MG63 (cell line): ENCODE data around the gene DDA1. TPM values are rescaled to one million over a fixed set of nuclear protein-coding genes. Genes with fewer than 3 reads are reported as not detected.
"Not testable (repeated sequence)": the region's sequence is repeated elsewhere in the genome, so short reads cannot be mapped to it uniquely, and the experiment has no call there.

Experiments
- DNase-seq: peaks from one replicate; pipeline ENCODE4 v3.0.0-alpha.2; 2020
- H3K27me3 ChIP-seq: fragments of 250-450 bp; sonication (Bioruptor Pico); 2 replicates; pipeline ENCODE4 v1.5.1; 2020; ENCODE audit warnings: mild to moderate bottlenecking, moderate library complexity
- H3K36me3 ChIP-seq: fragments of 250-450 bp; sonication (Bioruptor Pico); 2 replicates; pipeline ENCODE4 v1.5.1; 2020; ENCODE audit warnings: mild to moderate bottlenecking, moderate library complexity
- H3K4me3 ChIP-seq: fragments of 250-450 bp; sonication (Bioruptor Pico); 2 replicates; pipeline ENCODE4 v1.5.1; 2020; ENCODE audit warnings: mild to moderate bottlenecking, moderate library complexity
- H3K9me3 ChIP-seq: fragments of 250-450 bp; sonication (Bioruptor Pico); 2 replicates; pipeline ENCODE4 v1.5.1; 2020; ENCODE audit warnings: mild to moderate bottlenecking, moderate library complexity
- total RNA-seq: library from RNA; depleted of rRNA; stranded (reverse); fragments of >200 nt; shearing (Covaris generic); gene quantifications from 2 replicates; pipeline ENCODE4 v1.2.3, GENCODE V29; 2014; ENCODE audit warnings: low replicate concordance

The DDA1 gene
- total RNA-seq, 1 experiment from 2014 or later: 9.1 TPM

- Histone ChIP-seq H3K9me3 (no peaks in the 10 kb centered on the region), H3K4me3 (peak overlapping the region; percentile 31), H3K27me3 (no peaks in the 10 kb centered on the region), H3K36me3 (peaks cover 11% of the 10 kb centered on the region)
- DNase-seq: peak; percentile 84
These were observed 26.8 kb upstream of the DDA1 start for GRCh38 chr19:17282488-17283125.

- Histone ChIP-seq H3K9me3 (no peaks in the 10 kb centered on the region), H3K27me3 (no peaks in the 10 kb centered on the region), H3K36me3 (peaks cover 7% of the 10 kb centered on the region), H3K4me3 (no peak overlapping the region)
- DNase-seq: no peak
These were observed 25.8 kb upstream of the DDA1 start for GRCh38 chr19:17283504-17283996.

- Histone ChIP-seq H3K36me3 (no peaks in the 10 kb centered on the region), H3K27me3 (no peaks in the 10 kb centered on the region), H3K9me3 (no peaks in the 10 kb centered on the region), H3K4me3 (no peak overlapping the region)
- DNase-seq: no peak
These were observed 23.8 kb upstream of the DDA1 start for GRCh38 chr19:17285415-17286135.

- no peaks in the 10 kb centered on the region for H3K9me3 ChIP-seq
- H3K27me3 ChIP-seq: no peaks in the 10 kb centered on the region
- no peak overlapping the region for H3K4me3 ChIP-seq
- DNase-seq: no peak
- H3K36me3 ChIP-seq: no peaks in the 10 kb centered on the region
These were observed 23.1 kb upstream of the DDA1 start for GRCh38 chr19:17286263-17286662.

GRCh38 chr19:17286752-17287151 is 22.6 kb upstream of the DDA1 start:
- H3K4me3 ChIP-seq: no peak overlapping the region
- H3K36me3 ChIP-seq: no peaks in the 10 kb centered on the region
- no peak for DNase-seq
- H3K27me3 ChIP-seq: no peaks in the 10 kb centered on the region
- no peaks in the 10 kb centered on the region for H3K9me3 ChIP-seq

- peak; percentile 87 for DNase-seq
- Histone ChIP-seq H3K4me3 (no peak overlapping the region), H3K27me3 (no peaks in the 10 kb centered on the region)
These were observed 19.9 kb upstream of the DDA1 start for GRCh38 chr19:17289489-17289888.

GRCh38 chr19:17292301-17293074 is 16.9 kb upstream of the DDA1 start:
- Histone ChIP-seq H3K4me3 (peak overlapping the region; percentile 60), H3K27me3 (no peaks in the 10 kb centered on the region), H3K36me3 (peaks cover 5% of the 10 kb centered on the region), H3K9me3 (0 out of 2 replicates have a peak, but pooled peaks cover 2% of the 10 kb centered on the region)
- DNase-seq: peak; percentile 90

More at GRCh38 chr19:17289489-17289888, 19.9 kb upstream of the DDA1 start:
- no peaks in the 10 kb centered on the region for H3K9me3 ChIP-seq
- H3K36me3 ChIP-seq: no peaks in the 10 kb centered on the region; the same call in 1 of the 2 replicates

GRCh38 chr19:17293605-17294004 is 15.8 kb upstream of the DDA1 start:
- no peaks in the 10 kb centered on the region for H3K27me3 ChIP-seq
- peaks cover 5% of the 10 kb centered on the region for H3K36me3 ChIP-seq
- H3K4me3 ChIP-seq: no peak overlapping the region
- no peak for DNase-seq
- 0 out of 2 replicates have a peak, but pooled peaks cover 2% of the 10 kb centered on the region for H3K9me3 ChIP-seq

- Histone ChIP-seq H3K36me3 (peaks cover 5% of the 10 kb centered on the region), H3K9me3 (0 out of 2 replicates have a peak, but pooled peaks cover 2% of the 10 kb centered on the region), H3K4me3 (no peak overlapping the region), H3K27me3 (no peaks in the 10 kb centered on the region)
- peak; percentile 43 for DNase-seq
These were observed 15.1 kb upstream of the DDA1 start for GRCh38 chr19:17294051-17294891.

- H3K9me3 ChIP-seq, H3K4me3 ChIP-seq, H3K36me3 ChIP-seq, H3K27me3 ChIP-seq, DNase-seq: not testable (repeated sequence)
These were observed 13.8 kb upstream of the DDA1 start for GRCh38 chr19:17295551-17295950.

- H3K27me3 ChIP-seq: no peaks in the 10 kb centered on the region
- H3K9me3 ChIP-seq: 0 out of 2 replicates have a peak, but pooled peaks cover 2% of the 10 kb centered on the region
- peak; percentile 40 for DNase-seq
- H3K4me3 ChIP-seq: no peak overlapping the region
- peaks cover 5% of the 10 kb centered on the region for H3K36me3 ChIP-seq
These were observed 13.1 kb upstream of the DDA1 start for GRCh38 chr19:17296273-17296672.

- H3K9me3 ChIP-seq: 0 out of 2 replicates have a peak, but pooled peaks cover 2% of the 10 kb centered on the region
- no peak for DNase-seq
- H3K4me3 ChIP-seq: no peak overlapping the region
- no peaks in the 10 kb centered on the region for H3K27me3 ChIP-seq
- peaks cover 5% of the 10 kb centered on the region for H3K36me3 ChIP-seq
These were observed 12.4 kb upstream of the DDA1 start for GRCh38 chr19:17296976-17297375.

GRCh38 chr19:17300992-17301619 is 8.3 kb upstream of the DDA1 start:
- H3K4me3 ChIP-seq: no peak overlapping the region
- peaks cover 5% of the 10 kb centered on the region; the same call in 1 of the 2 replicates for H3K36me3 ChIP-seq
- 0 out of 2 replicates have a peak, but pooled peaks cover 2% of the 10 kb centered on the region for H3K9me3 ChIP-seq
- DNase-seq: no peak
- H3K27me3 ChIP-seq: no peaks in the 10 kb centered on the region

GRCh38 chr19:17302391-17303166 is 6.8 kb upstream of the DDA1 start:
- DNase-seq: no peak
- Histone ChIP-seq H3K9me3 (no peaks in the 10 kb centered on the region), H3K36me3 (no peaks in the 10 kb centered on the region; the same call in 1 of the 2 replicates), H3K4me3 (peak overlapping the region; percentile 25), H3K27me3 (no peaks in the 10 kb centered on the region)
